Amniotic stem cell (primary cell): Measurements from ENCODE around the gene BMP6.

Source experiments
- DNase-seq: peaks from one replicate; lab custom pipeline; 2025; lab: John Stamatoyannopoulos, UW

BMP6 gene

GRCh38 chr6:7905416-7905815 is 179.5 kb downstream of the BMP6 start:
- DNase-seq, result no peak

- no peak for DNase-seq
Measured at GRCh38 chr6:7906741-7907140, 180.8 kb downstream of the BMP6 start.

DNA sequence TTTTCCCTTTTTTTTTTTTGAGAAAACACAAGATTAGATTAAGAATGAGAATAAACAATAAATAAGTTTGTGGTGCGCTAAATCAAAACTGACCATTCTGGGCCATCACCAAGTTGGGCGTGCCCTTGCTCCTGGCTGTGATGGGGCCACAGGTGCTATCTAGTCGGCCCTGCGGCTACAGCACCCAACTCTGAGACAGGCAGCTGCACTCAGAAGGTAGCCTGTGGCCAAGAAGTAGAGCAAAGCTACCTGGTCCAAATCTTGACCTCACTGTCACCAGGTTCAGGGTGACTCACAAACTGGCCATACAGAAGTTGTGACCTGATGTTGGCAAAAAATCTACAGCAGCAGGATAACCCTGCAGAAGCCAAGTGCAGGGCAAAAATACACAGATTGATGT is 181.3 kb downstream of the BMP6 start:
- no peak for DNase-seq

- no peak for DNase-seq
Measured at GRCh38 chr6:7909323-7910276, 183.7 kb downstream of the BMP6 start.

- DNase-seq, result no peak
Measured at GRCh38 chr6:7910298-7910653, 184.4 kb downstream of the BMP6 start.

DNA sequence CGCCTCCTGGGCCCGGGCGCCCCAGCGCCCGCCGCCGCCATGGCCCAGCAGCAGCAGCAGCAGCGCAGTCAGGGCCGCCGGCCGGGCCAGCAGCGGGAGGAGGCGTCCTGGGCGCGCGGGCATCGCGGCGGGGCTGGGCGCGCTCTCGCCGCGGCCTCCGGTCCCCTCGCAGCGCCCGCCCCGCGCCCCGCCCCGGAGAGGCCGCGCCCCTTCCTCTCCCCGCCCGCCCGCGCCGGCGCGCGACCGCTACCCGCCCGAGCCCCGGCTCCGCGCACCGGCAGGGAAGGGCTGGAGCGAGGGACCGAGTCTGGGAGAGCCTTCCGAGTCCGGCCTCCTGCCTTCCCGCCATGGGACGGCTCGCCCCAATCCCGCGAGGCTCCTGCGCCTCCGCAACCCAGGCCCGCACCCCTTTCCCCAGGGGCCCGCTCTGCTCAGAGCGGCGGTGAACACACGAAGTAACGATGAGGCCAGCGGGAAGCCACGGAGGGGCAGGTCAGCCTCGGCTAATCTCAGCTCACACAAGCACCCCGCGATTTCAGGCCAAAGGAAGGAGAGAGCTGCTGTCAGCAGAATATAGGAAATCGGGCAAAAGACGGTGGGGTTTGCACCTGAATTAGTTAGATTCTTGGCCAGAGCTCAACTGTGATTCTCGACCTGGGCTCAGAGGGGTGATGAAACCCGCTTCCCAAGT is 184.9 kb downstream of the BMP6 start, which contains the start of gene TXNDC5:
TXNDC5 (minus strand) TSS at position 135 of the 691 bp plus-strand sequence; CDS start at position 123, 12 bp downstream.
- peak; percentile 44 for DNase-seq

GRCh38 chr6:7911345-7911725 is 185.4 kb downstream of the BMP6 start:
- no peak for DNase-seq

GRCh38 chr6:7912024-7912423 is 186.1 kb downstream of the BMP6 start:
- no peak for DNase-seq

- DNase-seq, result no peak
Measured at GRCh38 chr6:7912736-7913517, 187.0 kb downstream of the BMP6 start.

GRCh38 chr6:7914311-7914710 is 188.4 kb downstream of the BMP6 start:
- DNase-seq, result no peak

DNA sequence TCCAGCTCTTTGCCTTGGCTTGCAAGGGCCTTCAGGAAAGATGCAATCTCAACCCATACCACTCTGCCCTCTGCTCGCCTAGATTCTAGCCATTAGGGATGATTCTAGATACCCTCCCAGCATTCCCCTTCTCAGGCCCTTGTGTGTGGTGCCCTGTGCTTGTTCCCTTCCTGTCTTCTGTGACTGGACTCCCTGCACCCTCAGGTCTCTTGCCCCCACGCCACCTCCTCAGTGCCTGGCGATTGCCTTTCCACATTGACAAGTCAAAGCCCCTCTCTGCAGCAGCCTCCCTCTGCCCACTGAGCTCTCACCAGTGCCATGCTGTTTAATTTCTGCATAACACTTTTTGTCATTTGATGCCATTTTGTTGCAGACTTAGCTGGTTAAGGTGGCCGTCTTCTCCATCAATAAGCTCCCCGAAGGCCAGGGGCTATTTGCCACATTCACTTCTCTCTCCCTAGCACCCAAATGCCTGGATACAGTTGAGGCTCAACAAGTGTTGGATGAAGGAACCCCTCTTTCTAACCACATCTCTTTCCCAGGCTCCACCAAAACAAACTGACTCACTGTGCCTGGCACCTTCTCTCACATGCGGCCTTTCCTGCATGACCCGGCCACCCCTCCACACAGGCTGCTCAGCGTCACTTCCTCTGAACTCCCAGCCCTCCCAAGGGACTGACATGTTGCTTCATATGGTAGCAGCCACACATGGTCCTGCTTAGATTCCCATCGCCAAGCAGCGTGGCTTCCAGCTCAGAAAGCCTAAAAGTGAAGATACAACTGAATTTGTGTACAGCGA is 189.3 kb downstream of the BMP6 start:
- DNase-seq, result no peak

GRCh38 chr6:7916959-7917358 is 191.1 kb downstream of the BMP6 start:
- no peak for DNase-seq

DNA sequence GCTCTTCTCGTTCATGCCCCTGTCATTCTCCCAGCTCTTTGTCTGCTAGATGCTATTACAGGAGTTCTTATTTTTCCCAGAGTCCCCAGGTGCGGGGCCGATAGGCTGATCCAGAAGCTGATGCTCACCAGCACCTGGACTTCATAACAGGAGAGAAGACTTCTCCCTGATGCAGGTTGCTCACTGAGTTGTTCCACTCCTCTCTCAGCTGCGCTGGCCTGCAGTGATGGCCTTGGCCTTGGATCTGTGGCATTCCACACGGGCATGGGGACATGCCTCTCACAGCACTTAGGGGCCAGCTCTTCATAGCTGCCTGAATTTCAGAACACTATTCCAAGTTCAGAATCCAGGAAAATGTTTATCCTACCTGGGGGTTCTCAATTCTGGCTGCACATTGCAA is 191.8 kb downstream of the BMP6 start:
- DNase-seq, result no peak

DNA sequence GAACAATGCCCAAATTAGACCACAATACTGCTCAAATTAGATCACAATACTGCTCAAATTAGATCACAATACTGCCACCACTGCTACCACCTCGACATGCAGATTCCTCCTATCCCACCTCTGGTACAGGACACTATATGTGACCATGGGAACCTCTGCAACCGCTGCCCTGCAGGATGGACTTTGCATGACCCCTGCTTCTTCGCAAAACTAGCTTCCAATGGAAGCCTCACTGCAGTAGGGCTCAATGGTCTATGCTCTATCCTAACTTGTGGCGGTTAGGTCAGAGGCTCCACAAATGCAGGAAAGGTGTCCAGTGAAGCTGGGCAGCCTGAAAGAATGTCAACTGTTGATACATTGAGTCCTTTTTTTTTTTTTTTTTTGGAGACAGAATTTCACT is 192.5 kb downstream of the BMP6 start:
- no peak for DNase-seq

- no peak for DNase-seq
Measured at GRCh38 chr6:7919871-7920270, 194.0 kb downstream of the BMP6 start.

- no peak for DNase-seq
Measured at GRCh38 chr6:7920425-7920824, 194.5 kb downstream of the BMP6 start.

DNA sequence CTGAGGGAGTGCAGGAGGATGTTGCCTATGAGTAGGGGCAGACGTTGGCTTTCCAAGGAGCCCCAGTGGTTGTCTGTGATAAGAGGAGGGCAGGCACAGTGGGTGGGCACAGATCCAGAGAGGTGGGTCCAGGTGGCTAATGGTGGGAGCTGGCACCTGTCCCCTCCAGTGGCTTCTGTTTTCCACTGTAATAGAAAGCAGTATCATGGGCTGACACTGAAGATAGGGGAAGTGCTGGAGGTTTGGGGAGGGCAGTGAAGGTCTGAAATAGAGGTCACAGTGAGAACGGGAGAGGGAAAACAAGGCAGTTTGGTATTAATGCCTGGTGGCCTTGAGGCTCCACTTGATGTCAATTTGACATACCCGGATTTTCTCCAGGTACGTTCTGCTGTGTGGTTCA is 195.1 kb downstream of the BMP6 start:
- no peak for DNase-seq

DNA sequence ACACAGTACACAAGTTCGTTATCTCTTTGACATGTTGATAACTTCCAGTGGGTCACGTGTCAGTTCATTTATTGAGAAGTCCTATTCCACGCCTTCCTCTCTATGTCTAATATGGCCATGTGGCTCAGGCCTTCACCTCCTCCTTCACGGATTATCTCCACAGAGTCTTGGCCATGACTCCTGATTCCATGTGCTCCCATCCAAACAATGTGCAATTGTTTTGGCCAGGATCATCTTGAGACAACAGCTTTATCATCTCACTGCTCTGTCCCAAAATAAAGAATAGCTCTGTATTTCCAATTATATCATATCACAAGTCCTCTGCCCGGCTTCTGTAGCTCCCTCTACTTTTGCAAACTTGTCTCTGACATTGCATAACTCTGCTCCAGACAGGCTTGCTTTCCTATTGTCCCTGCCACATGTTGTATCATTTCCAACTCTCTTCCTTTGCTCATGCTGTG is 195.8 kb downstream of the BMP6 start:
- DNase-seq, result no peak

DNA sequence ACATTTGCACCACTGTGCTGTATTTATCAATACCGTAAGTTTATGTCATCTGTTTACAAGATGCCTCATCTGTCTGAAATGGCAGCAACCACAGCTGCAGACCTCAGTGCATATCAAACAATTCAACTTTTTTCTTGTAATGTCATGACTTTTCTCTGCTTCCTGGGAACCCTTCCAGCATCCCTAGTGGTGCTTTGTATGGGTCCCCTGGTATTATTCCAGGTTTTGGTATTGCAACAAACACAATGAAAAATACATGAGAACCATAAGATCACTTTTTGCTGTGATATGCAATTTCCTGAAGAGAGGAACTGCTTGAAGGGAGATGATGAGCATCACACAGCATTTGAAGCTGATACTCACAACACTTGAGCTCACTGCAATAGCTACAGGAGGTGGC is 196.7 kb downstream of the BMP6 start:
- no peak for DNase-seq

DNA sequence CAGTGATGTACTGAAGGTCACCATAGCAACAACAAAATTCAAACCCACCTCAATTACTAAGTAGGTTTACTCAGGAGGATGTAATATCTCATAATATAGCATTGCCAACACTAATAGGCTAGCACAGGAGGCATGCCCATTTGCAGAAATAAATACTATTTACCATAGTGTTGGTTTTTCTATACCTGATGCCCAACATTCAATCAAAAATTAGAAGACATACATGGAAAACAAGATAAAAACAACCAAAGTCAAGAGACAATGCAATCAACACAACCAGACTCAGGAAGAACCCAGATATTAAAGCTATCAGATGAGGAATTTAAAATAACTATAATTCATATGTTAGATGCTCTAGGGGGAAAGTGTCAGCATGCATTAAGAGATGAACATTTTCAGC is 199.0 kb downstream of the BMP6 start:
- no peak for DNase-seq
